ENCODE data around the gene SLC25A38.
"Not testable (repeated sequence)": the region's sequence is repeated elsewhere in the genome, so short reads cannot be mapped to it uniquely, and the experiment has no call there.

GRCh38 chr3:39415302-39415701, 32.1 kb downstream of the SLC25A38 start:
- TF ChIP-seq CTCF, POLR2A (IDR thresholded peaks at IDR 0.05): not testable (repeated sequence)
